Measurements from ENCODE around the gene USP10. TPM values are rescaled to one million over a fixed set of nuclear protein-coding genes. Genes with fewer than 3 reads are reported as not detected.
A peak's percentile ranks its signal among the peaks of the same experiment; 100 is the strongest.
"Not testable (repeated sequence)": the region's sequence is repeated elsewhere in the genome, so short reads cannot be mapped to it uniquely, and the experiment has no call there.

Gene USP10
- total RNA-seq, 1 donor from 2014 or later = 67.8 TPM

GRCh38 chr16:84686707-84687298 lies 13.0 kb upstream of the USP10 start:
- no peak for DNase-seq (ENCODE audit: low read depth)
- Histone ChIP-seq H3K27me3 (ENCODE audit: control insufficient read depth, insufficient read depth, low read length) (no peaks in the 10 kb centered on the region), H3K4me3 (ENCODE audit: low read depth, low read length) (no peak overlapping the region), H3K36me3 (ENCODE audit: control insufficient read depth, insufficient read depth, low read length) (no peaks in the 10 kb centered on the region)
- TF ChIP-seq, protein P1, sequence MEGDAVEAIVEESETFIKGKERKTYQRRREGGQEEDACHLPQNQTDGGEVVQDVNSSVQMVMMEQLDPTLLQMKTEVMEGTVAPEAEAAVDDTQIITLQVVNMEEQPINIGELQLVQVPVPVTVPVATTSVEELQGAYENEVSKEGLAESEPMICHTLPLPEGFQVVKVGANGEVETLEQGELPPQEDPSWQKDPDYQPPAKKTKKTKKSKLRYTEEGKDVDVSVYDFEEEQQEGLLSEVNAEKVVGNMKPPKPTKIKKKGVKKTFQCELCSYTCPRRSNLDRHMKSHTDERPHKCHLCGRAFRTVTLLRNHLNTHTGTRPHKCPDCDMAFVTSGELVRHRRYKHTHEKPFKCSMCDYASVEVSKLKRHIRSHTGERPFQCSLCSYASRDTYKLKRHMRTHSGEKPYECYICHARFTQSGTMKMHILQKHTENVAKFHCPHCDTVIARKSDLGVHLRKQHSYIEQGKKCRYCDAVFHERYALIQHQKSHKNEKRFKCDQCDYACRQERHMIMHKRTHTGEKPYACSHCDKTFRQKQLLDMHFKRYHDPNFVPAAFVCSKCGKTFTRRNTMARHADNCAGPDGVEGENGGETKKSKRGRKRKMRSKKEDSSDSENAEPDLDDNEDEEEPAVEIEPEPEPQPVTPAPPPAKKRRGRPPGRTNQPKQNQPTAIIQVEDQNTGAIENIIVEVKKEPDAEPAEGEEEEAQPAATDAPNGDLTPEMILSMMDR (IDR thresholded peaks at IDR 0.05; ENCODE audit: insufficient read depth, low read length, poor library complexity, severe bottlenecking) = no peak

DNA sequence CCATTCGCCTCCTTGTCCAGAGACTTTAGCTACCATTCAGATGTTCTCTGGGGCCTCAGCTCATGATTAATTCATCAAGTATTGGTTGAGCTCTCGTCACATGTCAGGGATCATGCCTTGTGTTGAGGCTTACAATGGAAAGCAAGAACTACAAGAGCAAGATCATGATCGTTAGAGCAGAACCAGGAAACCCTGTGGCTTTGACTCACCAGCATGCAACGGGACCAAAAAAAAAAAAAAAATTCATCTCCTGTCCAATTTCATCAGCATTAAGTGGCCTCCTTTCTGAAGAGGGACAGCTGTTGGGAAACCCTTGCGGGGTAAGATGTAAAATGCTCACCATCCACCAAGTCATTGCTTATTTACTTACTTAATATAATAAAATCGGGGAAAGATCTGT lies 12.1 kb upstream of the USP10 start:
- Histone ChIP-seq H3K27me3 (ENCODE audit: control insufficient read depth, insufficient read depth, low read length) (no peaks in the 10 kb centered on the region), H3K36me3 (ENCODE audit: control insufficient read depth, insufficient read depth, low read length) (no peaks in the 10 kb centered on the region), H3K4me3 (ENCODE audit: low read depth, low read length) (no peak overlapping the region)
- DNase-seq (ENCODE audit: low read depth) = peak; percentile 98
- TF ChIP-seq, protein P1 (IDR thresholded peaks at IDR 0.05; ENCODE audit: insufficient read depth, low read length, poor library complexity, severe bottlenecking) = no peak

DNA sequence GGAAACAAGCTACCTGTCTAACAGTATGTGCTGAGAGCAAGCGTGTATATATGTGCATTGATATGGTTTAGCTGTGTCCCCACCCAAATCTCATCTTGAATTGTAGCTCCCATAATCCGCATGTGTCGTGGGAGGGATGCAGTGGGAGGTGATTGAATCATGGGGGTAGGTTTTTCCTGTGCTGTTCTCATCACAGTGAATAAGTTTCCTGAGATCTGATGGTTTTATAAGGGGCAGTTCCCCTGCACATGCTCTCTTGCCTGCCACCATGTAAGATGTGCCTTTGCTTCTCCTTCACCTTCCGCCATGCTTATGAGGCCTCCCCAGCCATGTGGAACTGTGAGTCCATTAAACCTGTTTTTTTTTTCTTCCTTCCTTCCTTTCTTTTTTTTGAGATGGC lies 11.6 kb upstream of the USP10 start:
- H3K27me3 ChIP-seq (ENCODE audit: control insufficient read depth, insufficient read depth, low read length); H3K36me3 ChIP-seq (ENCODE audit: control insufficient read depth, insufficient read depth, low read length); DNase-seq (ENCODE audit: low read depth); H3K4me3 ChIP-seq (ENCODE audit: low read depth, low read length): not testable (repeated sequence)

DNA sequence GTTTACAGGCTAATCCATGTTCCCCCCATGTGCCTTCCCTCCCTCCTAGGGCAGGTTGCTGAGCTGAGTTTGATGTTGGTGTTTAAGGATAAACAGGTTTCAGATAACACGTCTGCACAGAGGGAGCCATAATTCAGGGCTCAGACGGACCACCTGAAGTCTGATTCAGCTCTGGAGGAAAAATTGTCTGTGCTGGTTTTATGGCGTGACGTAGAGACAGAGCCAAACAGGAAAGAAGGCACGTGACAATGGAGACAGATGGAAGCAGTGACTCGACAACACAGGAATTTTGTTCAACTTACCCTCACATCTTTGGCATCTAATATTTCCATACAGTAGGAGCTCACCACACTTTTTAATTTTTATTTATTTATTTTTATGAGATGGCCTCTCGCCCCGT lies 10.7 kb upstream of the USP10 start:
- peak; percentile 71 for DNase-seq (ENCODE audit: low read depth)
- H3K4me3 ChIP-seq (ENCODE audit: low read depth, low read length) = no peak overlapping the region
- no peaks in the 10 kb centered on the region for H3K36me3 ChIP-seq (ENCODE audit: control insufficient read depth, insufficient read depth, low read length)
- no peaks in the 10 kb centered on the region for H3K27me3 ChIP-seq (ENCODE audit: control insufficient read depth, insufficient read depth, low read length)
- TF ChIP-seq, protein P1 (IDR thresholded peaks at IDR 0.05; ENCODE audit: insufficient read depth, low read length, poor library complexity, severe bottlenecking) = no peak

- TF ChIP-seq, protein P1 (IDR thresholded peaks at IDR 0.05; ENCODE audit: insufficient read depth, low read length, poor library complexity, severe bottlenecking) = no peak
- H3K27me3 ChIP-seq (ENCODE audit: control insufficient read depth, insufficient read depth, low read length) = no peaks in the 10 kb centered on the region
- H3K4me3 ChIP-seq (ENCODE audit: low read depth, low read length) = no peak overlapping the region
Observed at GRCh38 chr16:84690088-84690819, 9.5 kb upstream of the USP10 start.

GRCh38 chr16:84692451-84693214 lies 7.2 kb upstream of the USP10 start:
- Histone ChIP-seq H3K4me3 (ENCODE audit: low read depth, low read length) (no peak overlapping the region), H3K36me3 (ENCODE audit: control insufficient read depth, insufficient read depth, low read length) (no peaks in the 10 kb centered on the region), H3K27me3 (ENCODE audit: control insufficient read depth, insufficient read depth, low read length) (no peaks in the 10 kb centered on the region)
- no peak for DNase-seq (ENCODE audit: low read depth)
- TF ChIP-seq, protein P1 (IDR thresholded peaks at IDR 0.05; ENCODE audit: insufficient read depth, low read length, poor library complexity, severe bottlenecking) = no peak

More at GRCh38 chr16:84690088-84690819, 9.5 kb upstream of the USP10 start:
- no peak for DNase-seq (ENCODE audit: low read depth)
- no peaks in the 10 kb centered on the region for H3K36me3 ChIP-seq (ENCODE audit: control insufficient read depth, insufficient read depth, low read length)

DNA sequence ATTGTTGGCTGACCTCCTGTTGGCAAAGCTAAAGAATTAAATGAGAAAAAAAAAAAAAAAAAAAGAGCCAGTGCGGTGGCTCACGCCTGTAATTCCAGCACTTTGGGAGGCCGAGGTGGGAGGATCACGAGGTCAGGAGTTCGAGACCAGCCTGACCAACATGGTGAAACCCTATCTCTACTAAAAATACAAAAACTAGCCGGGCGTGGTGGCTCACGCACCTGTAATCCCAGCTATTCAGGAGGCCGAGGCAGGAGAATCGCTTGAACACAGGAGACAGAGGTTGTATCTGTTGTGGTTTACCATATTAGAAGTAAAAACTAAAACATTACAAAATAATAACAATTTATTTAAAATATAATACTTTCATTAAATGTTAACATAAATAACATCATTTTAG lies 5.9 kb upstream of the USP10 start:
- DNase-seq (ENCODE audit: low read depth); H3K27me3 ChIP-seq (ENCODE audit: control insufficient read depth, insufficient read depth, low read length); H3K36me3 ChIP-seq (ENCODE audit: control insufficient read depth, insufficient read depth, low read length); H3K4me3 ChIP-seq (ENCODE audit: low read depth, low read length): not testable (repeated sequence)

All from kidney epithelial cell (primary cell).